B cell (primary cell): ENCODE results near the gene NRAP. TPM values are rescaled to one million over a fixed set of nuclear protein-coding genes. Genes with fewer than 3 reads are reported as not detected.

Source experiments
- ATAC-seq: fragments of 200-7000 bp; cut with Tn5 transposase; one replicate; pipeline ENCODE4 v1.10.0; 2021; ENCODE audit warnings: low read depth, mild to moderate bottlenecking, moderate number of reproducible peaks, moderate library complexity
- CTCF ChIA-PET: fragments of 350-600 bp; sonication (Branson Sonifier 250); formaldehyde crosslinking; loops from one replicate; lab custom pipeline; 2021; ENCODE audit warnings: antibody characterized with exemption, inconsistent platforms; lab: Charles Lee
- POLR2A ChIA-PET: fragments of 350-600 bp; sonication (Branson Sonifier 250); formaldehyde crosslinking; loops from one replicate; lab custom pipeline; 2021; ENCODE audit warnings: antibody characterized with exemption; lab: Charles Lee
- DNase-seq: peaks from one replicate; pipeline ENCODE4 v3.0.0; 2013
- H2AFZ ChIP-seq: 2 replicates; pipeline ENCODE4 v1.6.1; 2012; ENCODE audit warnings: mild to moderate bottlenecking, low read depth, low read length; ENCODE audit not compliant: insufficient read depth, poor library complexity, severe bottlenecking
- H3K27ac ChIP-seq, 2 donors: 1 replicate in 1 of 2; 2 replicates in 1 of 2; pipeline ENCODE4 v1.5.1; 2012 to 2013; ENCODE audit warnings: low read length in 2 of 2, mild to moderate bottlenecking in 2 of 2, moderate library complexity in 1 of 2
- H3K27me3 ChIP-seq, 4 experiments: fragments of 200-600 bp in 1 of 4; sonication (generic) in 1 of 4; replicated peaks in 1 of 4; 1 replicate in 2 of 4; 2 replicates in 2 of 4; pipeline versions ENCODE4 v1.6.1 to v1.7.0; 2013 to 2016; ENCODE audit warnings: low read length in 3 of 4, mild to moderate bottlenecking in 2 of 4, mixed read lengths in 1 of 4, moderate library complexity in 1 of 4; ENCODE audit not compliant: insufficient read depth in 4 of 4, control insufficient read depth in 3 of 4; ENCODE audit errors: control extremely low read depth in 1 of 4
- H3K36me3 ChIP-seq, 2 experiments: replicated peaks in 1 of 2; 1 replicate in 1 of 2; 2 replicates in 1 of 2; pipeline versions ENCODE4 v1.6.1 to v1.7.1; 2013; ENCODE audit warnings: low read length in 1 of 2; ENCODE audit not compliant: insufficient read depth in 2 of 2, control insufficient read depth in 1 of 2; ENCODE audit errors: control extremely low read depth in 1 of 2, extremely low read depth in 1 of 2
- H3K4me1 ChIP-seq, 2 donors: fragments of 200-600 bp in 1 of 2; sonication (generic) in 1 of 2; 1 replicate in 1 of 2; 2 replicates in 1 of 2; pipeline versions ENCODE4 v1.5.1 to v1.6.1; 2013 to 2017; ENCODE audit warnings: low read length in 2 of 2; ENCODE audit not compliant: control insufficient read depth in 2 of 2, insufficient read depth in 2 of 2
- H3K4me2 ChIP-seq: replicated peaks from 2 replicates; pipeline ENCODE3; 2012; ENCODE audit warnings: mild to moderate bottlenecking, low read depth, low read length; ENCODE audit not compliant: poor library complexity, severe bottlenecking
- H3K4me3 ChIP-seq, 5 experiments: fragments of 200-600 bp in 1 of 5; sonication (generic) in 1 of 5; 1 replicate in 3 of 5; 2 replicates in 2 of 5; pipeline versions ENCODE4 v1.5.1 to v1.7.0; 2011 to 2016; ENCODE audit warnings: low read length in 4 of 5, mild to moderate bottlenecking in 4 of 5, low read depth in 2 of 5, control low read depth in 1 of 5, moderate library complexity in 1 of 5; ENCODE audit not compliant: insufficient read depth in 1 of 5; ENCODE audit errors: control extremely low read depth in 1 of 5, extremely low read depth in 1 of 5
- H3K79me2 ChIP-seq: fragments of 200-600 bp; sonication (generic); one replicate; pipeline ENCODE4 v1.6.0; 2016; ENCODE audit warnings: low read length; ENCODE audit not compliant: control insufficient read depth, insufficient read depth
- H3K9ac ChIP-seq: fragments of 200-600 bp; sonication (generic); 2 replicates; pipeline ENCODE4 v1.6.1; 2017; ENCODE audit warnings: mild to moderate bottlenecking, low read length, moderate library complexity
- H3K9me3 ChIP-seq, 3 donors: one replicate each; pipeline versions ENCODE4 v1.6.1 to v1.7.1; 2013; ENCODE audit warnings: low read length in 2 of 3; ENCODE audit not compliant: control insufficient read depth in 2 of 3, insufficient read depth in 1 of 3; ENCODE audit errors: control extremely low read depth in 1 of 3
- H4K20me1 ChIP-seq: 2 replicates; pipeline ENCODE4 v1.6.0; 2012; ENCODE audit warnings: mild to moderate bottlenecking, low read length; ENCODE audit not compliant: insufficient read depth, control insufficient read depth, poor library complexity, severe bottlenecking
- H3K27ac Mint-ChIP-seq: one replicate; pipeline ENCODE4 v1.8.0; 2021; ENCODE audit warnings: mixed read lengths
- H3K27me3 Mint-ChIP-seq: one replicate; pipeline ENCODE4 v1.8.0; 2021; ENCODE audit warnings: mixed read lengths
- H3K4me1 Mint-ChIP-seq: one replicate; pipeline ENCODE4 v1.8.0; 2021; ENCODE audit warnings: mixed read lengths
- H3K4me3 Mint-ChIP-seq: one replicate; pipeline ENCODE4 v1.8.0; 2021; ENCODE audit warnings: mixed read lengths
- H3K9me3 Mint-ChIP-seq: one replicate; pipeline ENCODE4 v1.8.0; 2022; ENCODE audit warnings: mixed read lengths; ENCODE audit not compliant: insufficient read depth
- EZH2 ChIP-seq: IDR thresholded peaks from 2 replicates; pipeline ENCODE4 v1.6.1; 2012; ENCODE audit warnings: borderline replicate concordance, low read depth, mild to moderate bottlenecking, moderate library complexity, low read length; ENCODE audit not compliant: insufficient read depth, poor library complexity, severe bottlenecking
- WGBS: methylation state at CpG from one replicate; pipeline ENCODE4 v1.1.5; 2013; ENCODE audit warnings: missing lambda C conversion rate; ENCODE audit not compliant: insufficient coverage; 5-methylcytosine and 5-hydroxymethylcytosine counted together
- intact Hi-C: fragments of 100-400 bp; cut with micrococcal nuclease; formaldehyde crosslinking; loops from one replicate; pipeline ENCODE4 v1.10.0; 2022
- polyA plus RNA-seq: library from polyadenylated mRNA; depleted of rRNA; stranded (reverse); fragments of >200 nt; gene quantifications from 2 replicates; pipeline ENCODE4 v1.2.3, GENCODE V29; 2012
- total RNA-seq, 2 donors: library from RNA; stranded (reverse); fragments of 120-200 nt in 1 of 2; gene quantifications; 1 replicate in 1 of 2; 2 replicates in 1 of 2; pipeline versions ENCODE4 v1.2.3 to v1.2.4, GENCODE V29; 2013 to 2022
- TF ChIP-seq, protein P1 (sequence below): fragments of 200-600 bp; IDR thresholded peaks from one replicate; pipeline ENCODE4 v1.8.0; 2022; ENCODE audit warnings: antibody characterized with exemption, mild to moderate bottlenecking

Gene NRAP
- total and polyA plus RNA-seq, 2 donors (not counting 1 experiment from before 2014, with no cell fraction given), result not detected

DNA sequence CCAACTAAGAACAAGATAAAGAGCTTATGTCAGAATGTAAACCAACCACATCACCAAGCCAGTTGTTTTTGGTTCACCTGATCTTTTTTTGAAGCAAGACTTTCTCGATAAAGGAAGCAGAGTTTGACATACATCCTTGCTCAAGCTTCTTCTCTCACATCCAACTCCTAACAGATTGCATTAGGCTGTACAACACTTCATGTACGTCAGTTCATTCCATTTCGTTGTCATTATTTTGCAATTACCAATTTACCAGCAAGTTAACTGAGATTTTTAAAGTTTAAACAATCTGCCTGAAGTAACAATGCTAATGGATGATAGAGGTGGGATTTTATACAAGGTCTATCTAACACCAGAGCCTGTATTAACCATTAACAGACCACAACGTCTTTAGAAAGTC is 41.0 kb downstream of the NRAP start:
- DNase-seq (no peak), ATAC-seq (no peak)
- Histone ChIP-seq H3K9me3 (no peaks in the 10 kb centered on the region), H3K4me3 (no peak overlapping the region), H3K4me1 (no peaks in the 10 kb centered on the region), H4K20me1 (no peaks in the 10 kb centered on the region), H3K9ac (no peak overlapping the region), H3K79me2 (no peaks in the 10 kb centered on the region), H3K27ac (no peak overlapping the region), H2AFZ (no peak overlapping the region), H3K27me3 (peaks cover 0 to 3% (median 0%) of the 10 kb centered on the region in 4 experiments), H3K4me2 (no peak overlapping the region), H3K36me3 (no peaks in the 10 kb centered on the region)
- 93% methylated on average over 1 of the region's 4 CpGs for WGBS
- Mint-ChIP-seq H3K9me3 (no peaks in the 10 kb centered on the region), H3K4me1 (no peaks in the 10 kb centered on the region), H3K27me3 (peaks cover 21% of the 10 kb centered on the region), H3K27ac (no peak overlapping the region), H3K4me3 (no peak overlapping the region)
- TF ChIP-seq EZH2, result no peak
- TF ChIP-seq, protein P1, sequence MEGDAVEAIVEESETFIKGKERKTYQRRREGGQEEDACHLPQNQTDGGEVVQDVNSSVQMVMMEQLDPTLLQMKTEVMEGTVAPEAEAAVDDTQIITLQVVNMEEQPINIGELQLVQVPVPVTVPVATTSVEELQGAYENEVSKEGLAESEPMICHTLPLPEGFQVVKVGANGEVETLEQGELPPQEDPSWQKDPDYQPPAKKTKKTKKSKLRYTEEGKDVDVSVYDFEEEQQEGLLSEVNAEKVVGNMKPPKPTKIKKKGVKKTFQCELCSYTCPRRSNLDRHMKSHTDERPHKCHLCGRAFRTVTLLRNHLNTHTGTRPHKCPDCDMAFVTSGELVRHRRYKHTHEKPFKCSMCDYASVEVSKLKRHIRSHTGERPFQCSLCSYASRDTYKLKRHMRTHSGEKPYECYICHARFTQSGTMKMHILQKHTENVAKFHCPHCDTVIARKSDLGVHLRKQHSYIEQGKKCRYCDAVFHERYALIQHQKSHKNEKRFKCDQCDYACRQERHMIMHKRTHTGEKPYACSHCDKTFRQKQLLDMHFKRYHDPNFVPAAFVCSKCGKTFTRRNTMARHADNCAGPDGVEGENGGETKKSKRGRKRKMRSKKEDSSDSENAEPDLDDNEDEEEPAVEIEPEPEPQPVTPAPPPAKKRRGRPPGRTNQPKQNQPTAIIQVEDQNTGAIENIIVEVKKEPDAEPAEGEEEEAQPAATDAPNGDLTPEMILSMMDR, result no peak
- intact Hi-C loops, result no loop called here
- ChIA-PET POLR2A (no interaction called here), CTCF (no interaction called here)

DNA sequence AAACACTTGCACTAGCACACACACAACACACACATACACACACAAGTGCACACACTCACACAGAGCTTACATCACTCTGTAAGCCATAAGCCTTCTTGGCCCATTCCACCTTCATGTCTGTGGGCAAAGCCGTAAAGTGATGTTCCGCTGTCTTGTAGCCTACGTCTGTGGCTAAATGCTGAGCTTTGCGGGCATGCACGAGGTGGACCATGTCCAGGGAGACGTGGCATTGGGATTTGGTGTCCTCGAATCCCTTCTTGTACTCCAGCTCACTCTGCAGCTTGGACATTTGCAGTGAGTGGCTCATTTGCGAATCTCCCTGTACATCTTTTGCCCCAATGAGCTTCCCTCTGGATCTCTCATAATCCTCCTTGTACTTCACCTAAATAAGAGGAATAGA is 42.0 kb downstream of the NRAP start:
- Mint-ChIP-seq H3K9me3 (no peaks in the 10 kb centered on the region), H3K27ac (no peak overlapping the region), H3K4me1 (no peaks in the 10 kb centered on the region), H3K27me3 (peaks cover 31% of the 10 kb centered on the region), H3K4me3 (no peak overlapping the region)
- Histone ChIP-seq H3K9me3 (no peaks in the 10 kb centered on the region), H3K79me2 (no peaks in the 10 kb centered on the region), H3K4me1 (no peaks in the 10 kb centered on the region), H2AFZ (no peak overlapping the region), H3K27ac (no peak overlapping the region), H3K4me2 (no peak overlapping the region), H3K4me3 (no peak overlapping the region), H3K36me3 (no peaks in the 10 kb centered on the region), H3K9ac (no peak overlapping the region), H3K27me3 (peaks cover 0 to 6% (median 2%) of the 10 kb centered on the region in 4 experiments), H4K20me1 (no peaks in the 10 kb centered on the region)
- ATAC-seq (no peak), DNase-seq (no peak)
- CTCF ChIA-PET, result no interaction called here
- WGBS, result 96% methylated on average over 8 of the region's 8 CpGs
- POLR2A ChIA-PET, result no interaction called here
- intact Hi-C loops, result no loop called here
- TF ChIP-seq, protein P1, result no peak
- TF ChIP-seq EZH2, result no peak
